Measurements from ENCODE around the gene KLHL4.

GRCh38 chrX:87706134-87706533 lies 188.5 kb downstream of the KLHL4 start:
- no peak for TF ChIP-seq EZH2 (IDR thresholded peaks at IDR 0.05)
- no peak for TF ChIP-seq POLR2AphosphoS5 (IDR thresholded peaks at IDR 0.05; ENCODE audit: borderline replicate concordance, low read depth, low read length)
